Prostate gland (tissue), 2 donors: Measurements from ENCODE around the gene EID2. TPM values are rescaled to one million over a fixed set of nuclear protein-coding genes. Genes with fewer than 3 reads are reported as not detected.

ENCODE experiments used
- DNase-seq: peaks from one replicate; pipeline ENCODE4 v3.0.0-alpha.2; 2019; ENCODE audit warnings: low spot score
- H3K27ac ChIP-seq, 2 donors: fragments of 200-600 bp; sonication (generic); 2 replicates each; pipeline ENCODE4 v1.5.1; 2017 to 2019
- H3K27me3 ChIP-seq: fragments of 200-600 bp; sonication (generic); replicated peaks from 2 replicates; pipeline ENCODE4 v1.5.1; 2019; ENCODE audit not compliant: insufficient read depth
- H3K36me3 ChIP-seq, 2 donors: fragments of 200-600 bp; sonication (generic); 1 replicate in 1 of 2; 2 replicates in 1 of 2; pipeline versions ENCODE4 v1.5.1 to v1.8.1; 2017 to 2019
- H3K4me1 ChIP-seq: fragments of 200-600 bp; sonication (generic); replicated peaks from 2 replicates; pipeline ENCODE4 v1.5.1; 2019
- H3K4me3 ChIP-seq, 2 donors: fragments of 200-600 bp; sonication (generic); 2 replicates each; pipeline ENCODE4 v1.5.1; 2017 to 2019
- H3K9me3 ChIP-seq: fragments of 200-600 bp; sonication (generic); 2 replicates; pipeline ENCODE4 v1.5.1; 2017
- CTCF ChIP-seq, 4 experiments: fragments of 200-600 bp in 2 of 4; fragments of 450-650 bp in 2 of 4; sonication (generic) in 2 of 4; IDR thresholded peaks; 1 replicate in 3 of 4; 2 replicates in 1 of 4; pipeline ENCODE4 v1.5.1; 2016 to 2019; ENCODE audit warnings: antibody characterized with exemption in 4 of 4, mild to moderate bottlenecking in 2 of 4, moderate library complexity in 2 of 4
- POLR2A ChIP-seq: fragments of 450-650 bp; IDR thresholded peaks from one replicate; pipeline ENCODE4 v1.6.1; 2016; ENCODE audit warnings: antibody characterized with exemption, mild to moderate bottlenecking
- POLR2AphosphoS5 ChIP-seq: sonication (generic); formaldehyde crosslinking; IDR thresholded peaks from one replicate; pipeline ENCODE4 v1.6.1; 2017; ENCODE audit warnings: antibody characterized with exemption
- WGBS: methylation state at CpG from one replicate; pipeline ENCODE4 v1.1.5; 2018; 5-methylcytosine and 5-hydroxymethylcytosine counted together
- intact Hi-C: fragments of 100-400 bp; cut with DNase I; formaldehyde crosslinking; loops from one replicate; pipeline ENCODE4 v1.14.2; 2022
- total RNA-seq, 2 donors: library from RNA; depleted of rRNA; stranded (reverse); fragments of >200 nt; gene quantifications; one replicate each; pipeline ENCODE4 v1.1.0, GENCODE V29; 2016

EID2 gene
- total RNA-seq, 2 donors from 2014 or later: 21.1 to 25.3 TPM

- Histone ChIP-seq H3K27ac (no peak overlapping the region), H3K27me3 (peaks cover 2% of the 10 kb centered on the region), H3K4me3 (no peak overlapping the region), H3K9me3 (no peaks in the 10 kb centered on the region), H3K4me1 (no peaks in the 10 kb centered on the region), H3K36me3 (no peaks in the 10 kb centered on the region)
- no peak for DNase-seq
- WGBS: 43% methylated on average over 4 of the region's 4 CpGs
- intact Hi-C loops: no loop called here
- TF ChIP-seq POLR2AphosphoS5 (no peak), CTCF (IDR thresholded peaks at IDR 0.05) (no peak), POLR2A (no peak)
Observed at GRCh38 chr19:39582442-39582841, 42.5 kb upstream of the EID2 start.

GRCh38 chr19:39568604-39569003 lies 28.6 kb upstream of the EID2 start:
- intact Hi-C loops: no loop called here
- no peak for DNase-seq

GRCh38 chr19:39566064-39566463 lies 26.1 kb upstream of the EID2 start:
- Histone ChIP-seq H3K27ac (no peak overlapping the region), H3K27me3 (no peaks in the 10 kb centered on the region), H3K36me3 (no peaks in the 10 kb centered on the region), H3K4me3 (no peak overlapping the region), H3K9me3 (no peaks in the 10 kb centered on the region), H3K4me1 (no peaks in the 10 kb centered on the region)
- TF ChIP-seq CTCF (IDR thresholded peaks at IDR 0.05): no peak
- no peak for TF ChIP-seq POLR2A
- no peak for TF ChIP-seq POLR2AphosphoS5
- intact Hi-C loops: no loop called here
- DNase-seq: no peak
- 53% methylated on average over 3 of the region's 3 CpGs for WGBS

More at GRCh38 chr19:39568604-39569003, 28.6 kb upstream of the EID2 start:
- TF ChIP-seq CTCF (IDR thresholded peaks at IDR 0.05) (no peak), POLR2A (no peak), POLR2AphosphoS5 (no peak)
- WGBS: 26% methylated on average over 3 of the region's 3 CpGs
- H3K4me3 ChIP-seq: no peak overlapping the region
- H3K9me3 ChIP-seq: no peaks in the 10 kb centered on the region
- no peaks in the 10 kb centered on the region for H3K27me3 ChIP-seq
- H3K27ac ChIP-seq: no peak overlapping the region
- H3K4me1 ChIP-seq: no peaks in the 10 kb centered on the region
- H3K36me3 ChIP-seq: no peaks in the 10 kb centered on the region

- 67% methylated on average over 2 of the region's 2 CpGs for WGBS
- H3K36me3 ChIP-seq: no peaks in the 10 kb centered on the region
- intact Hi-C loops: no loop called here
Observed at GRCh38 chr19:39563408-39563807, 23.4 kb upstream of the EID2 start.

More at GRCh38 chr19:39563408-39563807, 23.4 kb upstream of the EID2 start:
- H3K4me1 ChIP-seq: no peaks in the 10 kb centered on the region
- no peak for DNase-seq
- H3K27me3 ChIP-seq: no peaks in the 10 kb centered on the region
- no peaks in the 10 kb centered on the region for H3K9me3 ChIP-seq
- no peak overlapping the region for H3K27ac ChIP-seq
- TF ChIP-seq POLR2A: no peak
- TF ChIP-seq POLR2AphosphoS5: no peak
- TF ChIP-seq CTCF (IDR thresholded peaks at IDR 0.05): no peak
- H3K4me3 ChIP-seq: no peak overlapping the region
